HEK293T (cell line): ENCODE measurements around the gene VIT.

Source experiments
- BHLHE40 ChIP-seq: fragments of 450-650 bp; IDR thresholded peaks from 2 replicates; pipeline ENCODE4 v1.6.1; 2016; ENCODE audit warnings: mild to moderate bottlenecking, moderate library complexity, borderline replicate concordance
- FOXA1 ChIP-seq: fragments of 450-650 bp; IDR thresholded peaks from 2 replicates; pipeline ENCODE4 v1.6.1; 2016; ENCODE audit warnings: mild to moderate bottlenecking
- SP1 ChIP-seq: fragments of 450-650 bp; IDR thresholded peaks from 2 replicates; pipeline ENCODE4 v1.6.1; 2017
- SUZ12 ChIP-seq: fragments of 450-650 bp; IDR thresholded peaks from 2 replicates; pipeline ENCODE4 v1.6.1; 2016; ENCODE audit warnings: mild to moderate bottlenecking

DNA sequence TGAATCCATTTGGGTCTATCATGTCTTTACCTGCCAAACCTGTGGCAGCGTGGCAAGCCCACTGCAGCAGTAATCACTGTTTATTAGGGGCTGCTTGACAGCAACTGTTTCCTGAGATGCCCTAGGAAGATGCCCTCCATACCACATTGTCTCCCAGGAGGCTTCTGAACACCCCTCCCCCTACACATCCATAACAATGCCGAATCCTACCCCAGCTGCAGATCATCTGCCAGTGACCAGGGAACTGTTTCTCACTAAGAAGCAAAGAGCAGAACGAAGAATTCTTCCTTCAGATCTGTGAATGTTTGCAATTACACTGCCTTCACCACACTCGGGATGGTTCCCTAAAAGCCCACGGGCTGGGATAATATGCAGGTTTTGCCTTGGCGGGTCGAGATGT is 127.8 kb downstream of the VIT start:
- TF ChIP-seq BHLHE40: no peak
- TF ChIP-seq FOXA1: no peak
- TF ChIP-seq SUZ12: no peak
- no peak for TF ChIP-seq SP1
